SK-N-SH (cell line): ENCODE data around the gene CKM. TPM values are rescaled to one million over a fixed set of nuclear protein-coding genes. Genes with fewer than 3 reads are reported as not detected.

Experiments
- CTCF ChIA-PET: fragments of 300-600, 350-600 bp; formaldehyde crosslinking; extraction: SDS; loops from one replicate; lab custom pipeline; 2021; lab: Yijun Ruan, JAX
- POLR2A ChIA-PET: fragments of 350-600 bp; sonication (Branson Sonifier 250); formaldehyde crosslinking; extraction: SDS; loops from one replicate; lab custom pipeline; 2020; ENCODE audit warnings: antibody characterized with exemption, inconsistent platforms; lab: Yijun Ruan, JAX
- DNase-seq: peaks from one replicate; pipeline ENCODE4 v3.0.0; 2012
- H2AFZ ChIP-seq: fragments of 200-600 bp; sonication (generic); 2 replicates; pipeline ENCODE4 v1.8.1; 2016; ENCODE audit warnings: antibody characterized with exemption, mild to moderate bottlenecking, low read depth
- H3F3A ChIP-seq: fragments of 200-600 bp; sonication (generic); replicated peaks from 2 replicates; pipeline ENCODE3; 2016; ENCODE audit warnings: antibody characterized with exemption, mild to moderate bottlenecking; ENCODE audit not compliant: insufficient read depth
- H3K27ac ChIP-seq, 2 experiments: fragments of 200-500 bp in 1 of 2; fragments of 200-600 bp in 1 of 2; sonication (Bioruptor generic) in 1 of 2; sonication (generic), shearing (Covaris generic) in 1 of 2; 2 replicates each; pipeline versions ENCODE4 v1.5.1 to v1.6.1; 2014 to 2016; ENCODE audit warnings: low read depth in 2 of 2, inconsistent platforms in 1 of 2, low read length in 1 of 2, mild to moderate bottlenecking in 1 of 2, mixed read lengths in 1 of 2
- H3K27me3 ChIP-seq: fragments of 200-600 bp; sonication (generic), shearing (Covaris generic); 2 replicates; pipeline ENCODE4 v1.6.1; 2016; ENCODE audit warnings: mixed run types; ENCODE audit not compliant: insufficient read depth
- H3K36me3 ChIP-seq, 2 experiments: fragments of 200-500 bp in 1 of 2; fragments of 200-600 bp in 1 of 2; sonication (Bioruptor generic) in 1 of 2; sonication (generic) in 1 of 2; replicated peaks in 1 of 2; 2 replicates each; pipeline versions ENCODE3 to v1.5.1; 2014 to 2016; ENCODE audit warnings: low read length in 1 of 2, mild to moderate bottlenecking in 1 of 2; ENCODE audit not compliant: insufficient read depth in 2 of 2, control insufficient read depth in 1 of 2
- H3K4me1 ChIP-seq, 2 experiments: fragments of 200-500 bp in 1 of 2; fragments of 200-600 bp in 1 of 2; sonication (Bioruptor generic) in 1 of 2; sonication (generic), shearing (Covaris generic) in 1 of 2; 2 replicates each; pipeline versions ENCODE4 v1.5.1 to v1.6.1; 2014 to 2016; ENCODE audit warnings: low read depth in 1 of 2, low read length in 1 of 2, mixed run types in 1 of 2; ENCODE audit not compliant: insufficient read depth in 2 of 2, control insufficient read depth in 1 of 2
- H3K4me2 ChIP-seq: fragments of 200-600 bp; sonication (generic), shearing (Covaris generic); 2 replicates; pipeline ENCODE4 v1.6.1; 2017; ENCODE audit warnings: mixed run types
- H3K4me3 ChIP-seq, 2 experiments: fragments of 200-500 bp in 1 of 2; fragments of 200-600 bp in 1 of 2; sonication (Bioruptor generic) in 1 of 2; sonication (generic), shearing (Covaris generic) in 1 of 2; 2 replicates each; pipeline versions ENCODE4 v1.5.1 to v1.8.1; 2014 to 2016; ENCODE audit warnings: low read depth in 2 of 2, inconsistent platforms in 1 of 2, low read length in 1 of 2, mild to moderate bottlenecking in 1 of 2, mixed read lengths in 1 of 2, moderate library complexity in 1 of 2
- H3K79me2 ChIP-seq: fragments of 200-600 bp; sonication (generic); 2 replicates; pipeline ENCODE4 v1.8.1; 2017; ENCODE audit warnings: mild to moderate bottlenecking; ENCODE audit not compliant: insufficient read depth
- H3K9ac ChIP-seq: fragments of 200-600 bp; sonication (generic); 2 replicates; pipeline ENCODE4 v1.6.1; 2017; ENCODE audit warnings: mixed run types
- H3K9me2 ChIP-seq: fragments of 200-600 bp; sonication (generic); 2 replicates; pipeline ENCODE4 v1.6.1; 2017; ENCODE audit warnings: mixed run types
- H3K9me3 ChIP-seq: fragments of 200-600 bp; sonication (generic); 2 replicates; pipeline ENCODE4 v1.6.1; 2017; ENCODE audit warnings: mixed run types, mild to moderate bottlenecking, moderate library complexity
- H4K20me1 ChIP-seq: fragments of 200-600 bp; sonication (generic); 2 replicates; pipeline ENCODE4 v1.6.1; 2017; ENCODE audit warnings: mild to moderate bottlenecking, mixed run types; ENCODE audit not compliant: insufficient read depth
- CHD2 ChIP-seq: fragments of 150-350 bp; IDR thresholded peaks from 2 replicates; pipeline ENCODE4 v1.6.1; 2018; ENCODE audit warnings: low read length; ENCODE audit not compliant: partially characterized antibody
- GABPA ChIP-seq: IDR thresholded peaks from 2 replicates; pipeline ENCODE4 v1.4.0; 2012; ENCODE audit warnings: low read depth, mild to moderate bottlenecking
- MEF2A ChIP-seq: IDR thresholded peaks from 2 replicates; pipeline ENCODE4 v1.4.0; 2012; ENCODE audit warnings: low read depth, borderline replicate concordance
- NFIC ChIP-seq: IDR thresholded peaks from 2 replicates; pipeline ENCODE4 v1.4.0; 2012; ENCODE audit warnings: borderline replicate concordance
- RCOR1 ChIP-seq: fragments of 150-350 bp; IDR thresholded peaks from 2 replicates; pipeline ENCODE4 v1.6.1; 2017; ENCODE audit warnings: antibody characterized with exemption, low read length
- RFX5 ChIP-seq: IDR thresholded peaks from 2 replicates; pipeline ENCODE4 v1.6.1; 2012; ENCODE audit warnings: mild to moderate bottlenecking, improper control_type of control experiment, low read length
- RXRA ChIP-seq: IDR thresholded peaks from 2 replicates; pipeline ENCODE4 v1.4.0; 2012; ENCODE audit warnings: low read depth, mild to moderate bottlenecking, borderline replicate concordance
- SIN3A ChIP-seq: IDR thresholded peaks from 2 replicates; pipeline ENCODE4 v1.6.1; 2012; ENCODE audit warnings: low read depth, mild to moderate bottlenecking, low read length, moderate library complexity, borderline replicate concordance
- USF2 ChIP-seq: fragments of 150-350 bp; IDR thresholded peaks from 2 replicates; pipeline ENCODE4 v1.6.1; 2017; ENCODE audit warnings: antibody characterized with exemption, low read length, low read depth, borderline replicate concordance
- ZBTB33 ChIP-seq: IDR thresholded peaks from 2 replicates; pipeline ENCODE4 v1.4.0; 2012; ENCODE audit warnings: low read depth, borderline replicate concordance
- WGBS: methylation state at CpG from one replicate; pipeline ENCODE4 v1.1.6; 2017; ENCODE audit warnings: low lambda C conversion rate; 5-methylcytosine and 5-hydroxymethylcytosine counted together
- polyA plus RNA-seq, 3 experiments: library from polyadenylated mRNA; depleted of rRNA; stranded (reverse); fragments of >200 nt; gene quantifications; 2 replicates each; pipeline ENCODE4 v1.2.3, GENCODE V29; 2012

Gene CKM
- polyA plus RNA-seq, 1 of the 3 experiments (the other 2 are of a cell fraction): 0.05 TPM

GRCh38 chr19:45344621-45345505, 22.2 kb upstream of the CKM start:
- Histone ChIP-seq H3K79me2 (no peaks in the 10 kb centered on the region), H4K20me1 (no peaks in the 10 kb centered on the region), H3F3A (peaks cover 10% of the 10 kb centered on the region), H2AFZ (no peak overlapping the region), H3K9me2 (no peaks in the 10 kb centered on the region), H3K27ac (no peak overlapping the region), H3K4me2 (no peak overlapping the region), H3K4me1 (peaks cover 0 to 2% of the 10 kb centered on the region in 2 experiments; a peak in 1 of 4 replicates), H3K9ac (no peak overlapping the region), H3K9me3 (no peaks in the 10 kb centered on the region), H3K4me3 (no peak overlapping the region), H3K36me3 (no peaks in the 10 kb centered on the region), H3K27me3 (no peaks in the 10 kb centered on the region; the same call in 1 of the 2 replicates)
- 69% methylated on average over 7 of the region's 15 CpGs for WGBS
- DNase-seq: no peak
- TF ChIP-seq SIN3A (no peak), MEF2A (no peak), ZBTB33 (no peak), NFIC (no peak)
- ChIA-PET POLR2A (no interaction called here), CTCF (interaction anchor here (0.7 to 1.4 kb wide), 2 partner anchors 53 to 285 kb away, joined by 3 to 5 read pairs; no protein-coding TSS in a partner anchor)

GRCh38 chr19:45342911-45343310, 20.2 kb upstream of the CKM start:
- no peak overlapping the region for H3K9ac ChIP-seq
- 73% methylated on average over 13 of the region's 13 CpGs for WGBS
- H3K4me2 ChIP-seq: no peak overlapping the region
- H3K9me2 ChIP-seq: no peaks in the 10 kb centered on the region
- peaks cover 16% of the 10 kb centered on the region for H3F3A ChIP-seq
- H3K9me3 ChIP-seq: no peaks in the 10 kb centered on the region
- H3K79me2 ChIP-seq: no peaks in the 10 kb centered on the region
- H4K20me1 ChIP-seq: no peaks in the 10 kb centered on the region
- CTCF ChIA-PET: interaction anchor here (1.0 kb wide), 1 partner anchor 152 kb away, joined by 3 read pairs; no protein-coding TSS in a partner anchor
- no peak overlapping the region for H3K4me3 ChIP-seq
- no peak overlapping the region for H3K27ac ChIP-seq
- H3K36me3 ChIP-seq: no peaks in the 10 kb centered on the region
- DNase-seq: no peak
- POLR2A ChIA-PET: no interaction called here
- peaks cover 0 to 2% of the 10 kb centered on the region in 2 experiments; a peak in 1 of 4 replicates for H3K4me1 ChIP-seq
- no peak overlapping the region for H2AFZ ChIP-seq
- TF ChIP-seq RXRA: no peak
- TF ChIP-seq RCOR1: no peak
- no peak for TF ChIP-seq USF2
- no peak for TF ChIP-seq CHD2
- TF ChIP-seq GABPA: no peak
- TF ChIP-seq RFX5: no peak
- no peak for TF ChIP-seq NFIC
- no peaks in the 10 kb centered on the region; the same call in 1 of the 2 replicates for H3K27me3 ChIP-seq
